ENCODE measurements around the gene ARL3.

GRCh38 chr10:102752266-102752930 is 38.2 kb upstream of the ARL3 start:
- TF ChIP-seq CTCF (IDR thresholded peaks at IDR 0.05) (no peak), POLR2A (IDR thresholded peaks at IDR 0.05) (no peak)

Measured in Peyer's patch (tissue), 4 donors.